ENCODE measurements around the gene ZCCHC17.

DNA sequence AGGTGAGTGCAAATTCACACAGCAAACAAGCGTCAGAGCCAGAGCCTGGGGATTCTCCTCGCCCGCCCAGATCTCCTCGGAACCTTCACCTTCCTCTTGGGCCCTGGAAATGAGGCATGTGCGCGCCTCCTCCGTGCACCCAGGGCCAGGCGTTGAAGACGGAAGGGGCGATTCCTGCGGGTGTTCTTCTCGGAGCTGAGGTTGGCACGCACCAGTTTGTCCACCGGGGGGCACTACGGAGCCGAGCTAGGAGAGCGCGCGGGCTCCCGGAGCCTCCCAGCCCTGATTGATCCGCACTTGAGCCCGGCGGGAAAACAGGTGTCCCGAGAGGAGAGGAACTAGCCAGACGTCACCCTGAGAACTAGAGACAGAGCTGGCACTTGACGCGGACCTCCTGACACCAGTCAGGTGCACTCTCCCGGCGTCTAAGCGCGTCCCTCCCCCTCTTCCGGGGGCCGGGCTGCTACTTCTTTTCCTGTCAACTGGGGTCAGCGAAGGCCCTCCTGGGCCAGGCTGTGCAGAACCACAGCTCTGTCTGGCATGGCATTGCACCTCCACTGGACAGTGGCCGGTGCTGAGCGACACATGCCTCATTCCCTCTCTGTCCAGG lies 97.9 kb downstream of the ZCCHC17 start:
- TF ChIP-seq CTCF (IDR thresholded peaks at IDR 0.05; ENCODE audit: low read depth, low read length) (peak; percentile 69), MYC (IDR thresholded peaks at IDR 0.05; ENCODE audit: low read depth, low read length) (peak; percentile 52)

Measured in NB4 (cell line).